Progenitor cell of endocrine pancreas (in vitro differentiated cells): ENCODE results near the gene EBF3. TPM values are rescaled to one million over a fixed set of nuclear protein-coding genes. Genes with fewer than 3 reads are reported as not detected.
"Not testable (repeated sequence)": the region's sequence is repeated elsewhere in the genome, so short reads cannot be mapped to it uniquely, and the experiment has no call there.

Experiments
- DNase-seq: peaks from one replicate; pipeline ENCODE4 v3.0.0; 2021; ENCODE audit warnings: low spot score; ENCODE audit not compliant: unreplicated experiment
- H3K27ac Mint-ChIP-seq: 2 replicates; pipeline ENCODE4 v1.8.0; 2021; ENCODE audit warnings: mild to moderate bottlenecking, moderate library complexity, mixed read lengths
- H3K27me3 Mint-ChIP-seq: 2 replicates; pipeline ENCODE4 v1.8.0; 2021; ENCODE audit warnings: mixed read lengths
- H3K36me3 Mint-ChIP-seq: 2 replicates; pipeline ENCODE4 v1.8.0; 2022; ENCODE audit warnings: mixed read lengths; ENCODE audit not compliant: insufficient read depth
- H3K4me1 Mint-ChIP-seq: 2 replicates; pipeline ENCODE4 v1.8.0; 2021; ENCODE audit warnings: low read depth, mixed read lengths
- H3K4me3 Mint-ChIP-seq: 2 replicates; pipeline ENCODE4 v1.8.0; 2021; ENCODE audit warnings: low read depth, mild to moderate bottlenecking, moderate library complexity, mixed read lengths
- H3K9me3 Mint-ChIP-seq: 2 replicates; pipeline ENCODE4 v1.8.0; 2021; ENCODE audit warnings: low read depth, mixed read lengths
- CTCF ChIP-seq: fragments of 200-600 bp; sonication (generic); IDR thresholded peaks from one replicate; pipeline ENCODE4 v1.5.0; 2021; ENCODE audit warnings: antibody characterized with exemption, mild to moderate bottlenecking; ENCODE audit not compliant: unreplicated experiment
- total RNA-seq: library from RNA; stranded (reverse); gene quantifications from 2 replicates; pipeline ENCODE4 v1.2.1, GENCODE V29; 2021

Gene EBF3
- total RNA-seq, 1 donor from 2014 or later: 0.19 TPM

- H3K9me3 Mint-ChIP-seq: no peaks in the 10 kb centered on the region
- no peak overlapping the region for H3K27ac Mint-ChIP-seq
- no peak overlapping the region for H3K4me3 Mint-ChIP-seq
- no peak for TF ChIP-seq CTCF
- DNase-seq: no peak
- no peaks in the 10 kb centered on the region for H3K4me1 Mint-ChIP-seq
- peaks cover 54% of the 10 kb centered on the region for H3K27me3 Mint-ChIP-seq
- H3K36me3 Mint-ChIP-seq: no peaks in the 10 kb centered on the region
These were observed 42.1 kb downstream of the EBF3 start for GRCh38 chr10:129921801-129922597.

GRCh38 chr10:129921065-129921670 lies 42.9 kb downstream of the EBF3 start:
- DNase-seq: no peak
- TF ChIP-seq CTCF: no peak
- Mint-ChIP-seq H3K27me3 (peaks cover 55% of the 10 kb centered on the region), H3K4me3 (no peak overlapping the region), H3K36me3 (no peaks in the 10 kb centered on the region), H3K27ac (no peak overlapping the region), H3K4me1 (no peaks in the 10 kb centered on the region), H3K9me3 (no peaks in the 10 kb centered on the region)

- H3K27ac Mint-ChIP-seq, H3K36me3 Mint-ChIP-seq, H3K4me1 Mint-ChIP-seq, H3K9me3 Mint-ChIP-seq, DNase-seq, H3K4me3 Mint-ChIP-seq: not testable (repeated sequence)
- H3K27me3 Mint-ChIP-seq: peaks cover 56% of the 10 kb centered on the region
These were observed 43.9 kb downstream of the EBF3 start for GRCh38 chr10:129920187-129920586.

- Mint-ChIP-seq H3K36me3 (no peaks in the 10 kb centered on the region), H3K4me3 (no peak overlapping the region), H3K4me1 (no peaks in the 10 kb centered on the region), H3K27ac (no peak overlapping the region), H3K9me3 (no peaks in the 10 kb centered on the region), H3K27me3 (peaks cover 60% of the 10 kb centered on the region)
- no peak for DNase-seq
- TF ChIP-seq CTCF: no peak
These were observed 44.7 kb downstream of the EBF3 start for GRCh38 chr10:129919358-129919757.

GRCh38 chr10:129918836-129919235 lies 45.2 kb downstream of the EBF3 start:
- H3K4me1 Mint-ChIP-seq: no peaks in the 10 kb centered on the region
- no peaks in the 10 kb centered on the region for H3K36me3 Mint-ChIP-seq
- H3K27ac Mint-ChIP-seq: no peak overlapping the region
- TF ChIP-seq CTCF: no peak
- peaks cover 60% of the 10 kb centered on the region for H3K27me3 Mint-ChIP-seq
- no peaks in the 10 kb centered on the region for H3K9me3 Mint-ChIP-seq
- H3K4me3 Mint-ChIP-seq: no peak overlapping the region
- DNase-seq: no peak

GRCh38 chr10:129918401-129918800 lies 45.7 kb downstream of the EBF3 start:
- H3K36me3 Mint-ChIP-seq: no peaks in the 10 kb centered on the region
- DNase-seq: no peak
- H3K9me3 Mint-ChIP-seq: no peaks in the 10 kb centered on the region
- no peaks in the 10 kb centered on the region for H3K4me1 Mint-ChIP-seq
- TF ChIP-seq CTCF: no peak
- H3K27me3 Mint-ChIP-seq: peaks cover 58% of the 10 kb centered on the region
- H3K27ac Mint-ChIP-seq: no peak overlapping the region
- H3K4me3 Mint-ChIP-seq: no peak overlapping the region
